ENCODE measurements around the gene NCBP3. TPM values are rescaled to one million over a fixed set of nuclear protein-coding genes. Genes with fewer than 3 reads are reported as not detected.

NCBP3 gene
- total RNA-seq, 2 experiments from 2014 or later, result 25.0 to 29.5 TPM

- Mint-ChIP-seq H3K36me3 (ENCODE audit: low read depth) (no peaks in the 10 kb centered on the region), H3K4me1 (ENCODE audit: low read depth) (peaks cover 18% of the 10 kb centered on the region), H3K4me3 (no peak overlapping the region), H3K9me3 (no peaks in the 10 kb centered on the region), H3K27me3 (no peaks in the 10 kb centered on the region), H3K27ac (no peak overlapping the region)
- H3K4me1 ChIP-seq (ENCODE audit: insufficient read depth, low read length), result peaks cover 42% of the 10 kb centered on the region
- intact Hi-C loops (cut with DNase I, micrococcal nuclease), result no loop called here
- POLR2A ChIA-PET, result interaction anchor here (0.6 kb wide), 1 partner anchor 31 kb away, joined by 3 read pairs; no protein-coding TSS in a partner anchor
- no peak for ATAC-seq (ENCODE audit: poor library complexity)
- no peak for TF ChIP-seq CTCF (IDR thresholded peaks at IDR 0.05)
- no peaks in the 10 kb centered on the region for H3K27me3 ChIP-seq (ENCODE audit: control insufficient read depth in 1 of 2, insufficient read depth in 2 of 2, low read length in 2 of 2)
- H3K4me3 ChIP-seq (ENCODE audit: low read length), result no peak overlapping the region
- CTCF ChIA-PET, result no interaction called here
- H3K36me3 ChIP-seq (ENCODE audit: insufficient read depth, low read length), result no peaks in the 10 kb centered on the region
- no peak overlapping the region for H3K27ac ChIP-seq (ENCODE audit: low read depth in 1 of 2, low read length in 2 of 2)
- DNase-seq, result peak in 2 of 14 experiments; percentile 45 to 63
- H3K9me3 ChIP-seq (ENCODE audit: control insufficient read depth in 1 of 2, insufficient read depth in 1 of 2, low read length in 2 of 2), result no peaks in the 10 kb centered on the region
Measured at GRCh38 chr17:3798273-3799180, 47.5 kb downstream of the NCBP3 start.

GRCh38 chr17:3796822-3797170 lies 49.2 kb downstream of the NCBP3 start:
- Histone ChIP-seq H3K27ac (ENCODE audit: low read depth in 1 of 2, low read length in 2 of 2) (no peak overlapping the region), H3K9me3 (ENCODE audit: control insufficient read depth in 1 of 2, insufficient read depth in 1 of 2, low read length in 2 of 2) (no peaks in the 10 kb centered on the region), H3K4me1 (ENCODE audit: insufficient read depth, low read length) (peaks cover 36% of the 10 kb centered on the region), H3K36me3 (ENCODE audit: insufficient read depth, low read length) (no peaks in the 10 kb centered on the region), H3K27me3 (ENCODE audit: control insufficient read depth in 1 of 2, insufficient read depth in 2 of 2, low read length in 2 of 2) (no peaks in the 10 kb centered on the region), H3K4me3 (ENCODE audit: low read length) (no peak overlapping the region)
- H3K27me3 Mint-ChIP-seq, result no peaks in the 10 kb centered on the region
- H3K36me3 Mint-ChIP-seq (ENCODE audit: low read depth), result no peaks in the 10 kb centered on the region
- CTCF ChIA-PET, result interaction anchor here (0.7 to 1.9 kb wide), 4 partner anchors 31 to 207 kb away, joined by 3 to 7 read pairs (median 4); no protein-coding TSS in a partner anchor
- no peak overlapping the region for H3K4me3 Mint-ChIP-seq
- TF ChIP-seq CTCF (IDR thresholded peaks at IDR 0.05), result no peak
- intact Hi-C loops (cut with DNase I, micrococcal nuclease), result no loop called here
- peak; percentile 14 for ATAC-seq (ENCODE audit: poor library complexity)
- peak overlapping the region; percentile 59 for H3K27ac Mint-ChIP-seq
- H3K4me1 Mint-ChIP-seq (ENCODE audit: low read depth), result peaks cover 16% of the 10 kb centered on the region
- POLR2A ChIA-PET, result no interaction called here
- no peaks in the 10 kb centered on the region for H3K9me3 Mint-ChIP-seq
- DNase-seq, result peak in 5 of 14 experiments; percentile 20 to 68 (median 45)

GRCh38 chr17:3796110-3796821 lies 49.8 kb downstream of the NCBP3 start:
- ChIA-PET POLR2A (no interaction called here), CTCF (interaction anchor here (1.0 to 1.9 kb wide), 3 partner anchors 31 to 59 kb away, joined by 3 to 7 read pairs (median 5); no protein-coding TSS in a partner anchor)
- Mint-ChIP-seq H3K4me1 (ENCODE audit: low read depth) (peaks cover 20% of the 10 kb centered on the region), H3K4me3 (peak overlapping the region; percentile 11), H3K36me3 (ENCODE audit: low read depth) (no peaks in the 10 kb centered on the region), H3K27ac (peak overlapping the region; percentile 59), H3K27me3 (no peaks in the 10 kb centered on the region), H3K9me3 (no peaks in the 10 kb centered on the region)
- Histone ChIP-seq H3K27me3 (ENCODE audit: control insufficient read depth in 1 of 2, insufficient read depth in 2 of 2, low read length in 2 of 2) (no peaks in the 10 kb centered on the region), H3K4me1 (ENCODE audit: insufficient read depth, low read length) (peaks cover 36% of the 10 kb centered on the region), H3K9me3 (ENCODE audit: control insufficient read depth in 1 of 2, insufficient read depth in 1 of 2, low read length in 2 of 2) (no peaks in the 10 kb centered on the region), H3K27ac (ENCODE audit: low read depth in 1 of 2, low read length in 2 of 2) (no peak overlapping the region), H3K4me3 (ENCODE audit: low read length) (no peak overlapping the region), H3K36me3 (ENCODE audit: insufficient read depth, low read length) (no peaks in the 10 kb centered on the region)
- intact Hi-C loops (cut with DNase I, micrococcal nuclease), result no loop called here
- DNase-seq, result peak; percentile 31 to 91 (median 58)
- no peak for TF ChIP-seq CTCF (IDR thresholded peaks at IDR 0.05)
- peak; percentile 75 for ATAC-seq (ENCODE audit: poor library complexity)

Data from CD4-positive, alpha-beta T cell (primary cell).